ENCODE results near the gene ANKRD37. TPM values are rescaled to one million over a fixed set of nuclear protein-coding genes. Genes with fewer than 3 reads are reported as not detected.

Gene ANKRD37, protein sequence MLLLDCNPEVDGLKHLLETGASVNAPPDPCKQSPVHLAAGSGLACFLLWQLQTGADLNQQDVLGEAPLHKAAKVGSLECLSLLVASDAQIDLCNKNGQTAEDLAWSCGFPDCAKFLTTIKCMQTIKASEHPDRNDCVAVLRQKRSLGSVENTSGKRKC
- total RNA-seq = 10 to 100 TPM; 11.6 to 14.4 (median 12.4) TPM
- 24.8 TPM for polyA plus RNA-seq
- long read RNA-seq, donor 1, transcript ANKRD37-201 (5 exons, 1,141 nt) = major isoform, 12 of 20 reads
- long read RNA-seq, donor 1, partial matches to known transcripts = 2 of 20 reads
- long read RNA-seq, donor 1, other reads (novel, unspliced or antisense) = 6 of 20 reads
- long read RNA-seq, donor 2, partial matches to known transcripts = 1 of 9 reads
- long read RNA-seq, donor 2, other reads (novel, unspliced or antisense) = 4 of 9 reads
- long read RNA-seq, donor 3, partial matches to known transcripts = 4 of 25 reads
- long read RNA-seq, donor 3, other reads (novel, unspliced or antisense) = 17 of 25 reads
- long read RNA-seq, donor 4, partial matches to known transcripts = 1 of 10 reads
- long read RNA-seq, donor 4, other reads (novel, unspliced or antisense) = 6 of 10 reads

DNA sequence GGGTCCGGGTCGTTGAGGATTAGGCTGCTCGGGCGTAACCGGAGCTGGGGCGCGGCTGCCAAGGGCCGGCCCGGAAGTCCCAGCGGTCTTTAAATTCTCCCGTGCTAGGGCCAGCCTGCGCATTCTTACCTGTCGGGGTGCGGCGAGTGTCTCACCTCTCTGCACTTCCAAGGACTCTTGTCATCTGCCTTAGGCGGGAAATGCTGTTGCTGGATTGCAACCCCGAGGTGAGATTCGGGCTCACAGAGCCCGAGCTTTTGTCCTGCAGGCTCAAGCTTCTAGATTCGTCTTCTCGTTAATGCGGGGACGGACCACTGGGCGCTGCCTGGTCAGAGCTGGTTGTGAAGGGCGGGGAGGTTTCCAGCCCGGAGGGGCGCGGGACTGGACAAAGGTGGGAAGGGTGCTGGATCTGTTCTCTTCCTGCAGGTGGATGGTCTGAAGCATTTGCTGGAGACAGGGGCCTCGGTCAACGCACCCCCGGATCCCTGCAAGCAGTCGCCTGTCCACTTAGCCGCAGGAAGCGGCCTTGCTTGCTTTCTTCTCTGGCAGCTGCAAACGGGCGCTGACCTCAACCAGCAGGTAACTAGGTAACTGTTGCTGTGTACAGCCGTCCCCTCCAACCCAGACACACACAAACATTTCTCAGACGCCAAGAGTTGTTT lies at the start of gene ANKRD37:
Gene ANKRD37, plus strand, starts transcription at position 118 of the 662 bp plus-strand sequence. Its CDS starts 83 bp downstream, at position 201.
- Histone ChIP-seq H3K4me1 (ENCODE audit: control insufficient read depth, insufficient read depth, low read length) (no peaks in the 10 kb centered on the region), H3K27me3 (ENCODE audit: control insufficient read depth, insufficient read depth) (no peaks in the 10 kb centered on the region), H3K9me3 (ENCODE audit: control insufficient read depth, low read length) (no peaks in the 10 kb centered on the region), H3K4me3 (ENCODE audit: low read length) (peak within 1 kb of the TSS; percentile 63), H3K27ac (ENCODE audit: low read length) (peak within 1 kb of the TSS; percentile 96)
- 6% methylated on average over 38 of the region's 38 CpGs for WGBS
- intact Hi-C loops (cut with DNase I) = loop anchor here in 2 of 4 donors (10.0 kb wide), 1 partner anchor 182 kb away; no protein-coding TSS in a partner anchor
- peak; percentile 7 to 8 for ATAC-seq
- peak; percentile 47 to 78 (median 76) for DNase-seq

DNA sequence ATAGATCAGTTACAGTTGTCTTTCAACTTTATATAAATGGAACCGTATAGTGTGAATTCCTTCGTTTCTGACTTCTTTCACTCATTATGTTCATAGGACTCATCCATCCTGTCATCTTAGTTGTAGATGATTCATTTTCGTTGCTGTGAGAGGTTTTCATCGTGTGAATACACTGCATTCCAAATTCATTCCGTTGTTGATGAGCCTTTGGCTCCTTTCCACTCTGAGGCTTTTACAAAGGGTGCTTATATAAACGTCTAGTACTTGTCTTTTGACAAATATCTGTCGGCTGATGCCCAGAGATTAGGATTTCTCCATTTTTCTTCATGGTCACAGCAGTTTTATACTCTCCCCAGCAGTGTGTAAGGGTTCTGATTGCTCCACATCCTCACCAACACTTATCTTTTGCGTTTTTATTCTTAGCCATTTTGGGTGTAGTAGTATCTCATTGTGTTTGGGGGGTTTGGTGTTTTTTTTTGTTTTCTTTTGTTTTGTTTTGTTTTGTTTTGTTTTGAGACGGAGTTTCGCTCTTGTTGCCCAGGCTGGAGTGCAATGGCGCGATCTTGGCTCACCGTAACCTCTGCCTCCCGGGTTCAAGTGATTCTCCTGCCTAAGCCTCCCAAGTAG lies 49.6 kb upstream of the ANKRD37 start:
- intact Hi-C loops (cut with DNase I) = no loop called here

GRCh38 chr4:185351691-185352090 lies 45.0 kb upstream of the ANKRD37 start:
- Histone ChIP-seq H3K4me1 (ENCODE audit: control insufficient read depth, insufficient read depth, low read length) (no peaks in the 10 kb centered on the region), H3K4me3 (ENCODE audit: low read length) (no peak overlapping the region), H3K9me3 (ENCODE audit: control insufficient read depth, low read length) (no peaks in the 10 kb centered on the region), H3K27me3 (ENCODE audit: control insufficient read depth, insufficient read depth) (no peaks in the 10 kb centered on the region), H3K27ac (ENCODE audit: low read length) (no peak overlapping the region)
- DNase-seq = no peak
- WGBS = 94% methylated on average over 13 of the region's 13 CpGs
- intact Hi-C loops (cut with DNase I) = no loop called here
- no peak for ATAC-seq

More for the DNA sequence above, 49.6 kb upstream of the ANKRD37 start:
- peaks cover 2% of the 10 kb centered on the region for H3K4me1 ChIP-seq (ENCODE audit: control insufficient read depth, insufficient read depth, low read length)
- H3K27me3 ChIP-seq (ENCODE audit: control insufficient read depth, insufficient read depth) = no peaks in the 10 kb centered on the region
- ATAC-seq (no peak), DNase-seq (no peak)
- H3K4me3 ChIP-seq (ENCODE audit: low read length) = no peak overlapping the region
- H3K9me3 ChIP-seq (ENCODE audit: control insufficient read depth, low read length) = no peaks in the 10 kb centered on the region
- 84% methylated on average over 14 of the region's 14 CpGs for WGBS
- no peak overlapping the region for H3K27ac ChIP-seq (ENCODE audit: low read length)

- 90% methylated on average over 7 of the region's 7 CpGs for WGBS
- DNase-seq (no peak), ATAC-seq (no peak)
- Histone ChIP-seq H3K27me3 (ENCODE audit: control insufficient read depth, insufficient read depth) (no peaks in the 10 kb centered on the region), H3K4me1 (ENCODE audit: control insufficient read depth, insufficient read depth, low read length) (no peaks in the 10 kb centered on the region), H3K4me3 (ENCODE audit: low read length) (no peak overlapping the region), H3K9me3 (ENCODE audit: control insufficient read depth, low read length) (no peaks in the 10 kb centered on the region), H3K27ac (ENCODE audit: low read length) (no peak overlapping the region)
- intact Hi-C loops (cut with DNase I) = no loop called here
These were observed 44.4 kb upstream of the ANKRD37 start for GRCh38 chr4:185352202-185352601.

- H3K4me1 ChIP-seq (ENCODE audit: control insufficient read depth, insufficient read depth, low read length) = no peaks in the 10 kb centered on the region
- no peaks in the 10 kb centered on the region for H3K27me3 ChIP-seq (ENCODE audit: control insufficient read depth, insufficient read depth)
- no peak overlapping the region for H3K27ac ChIP-seq (ENCODE audit: low read length)
- intact Hi-C loops (cut with DNase I) = no loop called here
- H3K9me3 ChIP-seq (ENCODE audit: control insufficient read depth, low read length) = no peaks in the 10 kb centered on the region
- WGBS = 99% methylated on average over 2 of the region's 2 CpGs
- no peak for DNase-seq
- H3K4me3 ChIP-seq (ENCODE audit: low read length) = no peak overlapping the region
- no peak for ATAC-seq
These were observed 43.9 kb upstream of the ANKRD37 start for GRCh38 chr4:185352741-185353140.

- ATAC-seq (no peak), DNase-seq (no peak)
- Histone ChIP-seq H3K27ac (ENCODE audit: low read length) (no peak overlapping the region), H3K4me1 (ENCODE audit: control insufficient read depth, insufficient read depth, low read length) (no peaks in the 10 kb centered on the region), H3K27me3 (ENCODE audit: control insufficient read depth, insufficient read depth) (no peaks in the 10 kb centered on the region), H3K9me3 (ENCODE audit: control insufficient read depth, low read length) (no peaks in the 10 kb centered on the region), H3K4me3 (ENCODE audit: low read length) (no peak overlapping the region)
- 92% methylated on average over 5 of the region's 5 CpGs for WGBS
- intact Hi-C loops (cut with DNase I) = no loop called here
These were observed 39.4 kb upstream of the ANKRD37 start for GRCh38 chr4:185357211-185357610.

- intact Hi-C loops (cut with DNase I) = no loop called here
- DNase-seq (no peak), ATAC-seq (no peak)
- H3K27ac ChIP-seq (ENCODE audit: low read length) = no peak overlapping the region
- H3K4me3 ChIP-seq (ENCODE audit: low read length) = no peak overlapping the region
- H3K4me1 ChIP-seq (ENCODE audit: control insufficient read depth, insufficient read depth, low read length) = no peaks in the 10 kb centered on the region
- H3K9me3 ChIP-seq (ENCODE audit: control insufficient read depth, low read length) = no peaks in the 10 kb centered on the region
- no peaks in the 10 kb centered on the region for H3K27me3 ChIP-seq (ENCODE audit: control insufficient read depth, insufficient read depth)
- 69% methylated on average over 7 of the region's 7 CpGs for WGBS
These were observed 38.8 kb upstream of the ANKRD37 start for GRCh38 chr4:185357733-185358440.

DNA sequence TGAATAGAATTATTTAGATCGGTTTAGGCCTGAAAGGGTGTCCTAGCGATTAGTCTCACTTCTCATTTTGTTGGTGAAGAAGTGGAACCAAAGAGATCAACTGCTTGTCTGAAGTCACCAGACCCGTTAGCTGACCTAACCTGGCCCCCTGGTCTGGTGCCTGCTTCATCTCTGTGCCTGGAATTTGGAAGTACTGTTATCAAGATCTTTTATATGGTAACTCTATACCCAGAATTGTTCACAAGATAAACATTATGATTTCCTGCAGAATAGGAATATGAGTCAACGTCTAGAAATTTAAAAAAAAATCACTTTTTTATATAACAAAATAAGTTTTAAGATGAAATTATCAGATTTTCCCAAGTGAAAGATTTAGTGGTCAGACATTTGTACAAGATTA lies 38.1 kb upstream of the ANKRD37 start:
- Histone ChIP-seq H3K27ac (ENCODE audit: low read length) (no peak overlapping the region), H3K4me1 (ENCODE audit: control insufficient read depth, insufficient read depth, low read length) (no peaks in the 10 kb centered on the region), H3K9me3 (ENCODE audit: control insufficient read depth, low read length) (no peaks in the 10 kb centered on the region), H3K27me3 (ENCODE audit: control insufficient read depth, insufficient read depth) (no peaks in the 10 kb centered on the region), H3K4me3 (ENCODE audit: low read length) (no peak overlapping the region)
- intact Hi-C loops (cut with DNase I) = no loop called here
- ATAC-seq (no peak), DNase-seq (no peak)
- WGBS = 80% methylated on average over 4 of the region's 4 CpGs

DNA sequence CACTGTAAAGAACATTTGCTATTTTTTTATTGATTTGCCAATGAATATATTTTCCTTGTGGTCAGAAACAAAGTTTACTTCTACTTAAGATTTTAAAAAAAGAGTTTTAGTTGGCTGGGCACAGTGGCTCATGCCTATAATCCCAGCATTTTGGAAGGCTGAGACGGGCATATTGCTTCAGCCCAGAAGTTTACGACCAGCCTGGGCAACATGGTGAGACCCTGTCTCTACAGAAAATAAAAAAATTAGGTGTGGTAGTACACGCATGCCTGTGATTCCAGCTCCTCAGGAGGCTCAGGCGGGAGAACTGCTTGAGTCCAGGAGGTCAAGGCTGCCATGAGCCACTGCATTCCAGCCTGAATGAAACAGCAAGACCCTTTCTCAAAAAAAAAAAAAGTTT lies 37.7 kb upstream of the ANKRD37 start:
- H3K27ac ChIP-seq (ENCODE audit: low read length) = no peak overlapping the region
- no peaks in the 10 kb centered on the region for H3K9me3 ChIP-seq (ENCODE audit: control insufficient read depth, low read length)
- 92% methylated on average over 4 of the region's 4 CpGs for WGBS

GRCh38 chr4:185359767-185360446 lies 36.7 kb upstream of the ANKRD37 start:
- H3K4me3 ChIP-seq (ENCODE audit: low read length) = no peak overlapping the region
- H3K4me1 ChIP-seq (ENCODE audit: control insufficient read depth, insufficient read depth, low read length) = no peaks in the 10 kb centered on the region
- no peaks in the 10 kb centered on the region for H3K9me3 ChIP-seq (ENCODE audit: control insufficient read depth, low read length)
- DNase-seq (no peak), ATAC-seq (no peak)
- H3K27ac ChIP-seq (ENCODE audit: low read length) = no peak overlapping the region
- H3K27me3 ChIP-seq (ENCODE audit: control insufficient read depth, insufficient read depth) = no peaks in the 10 kb centered on the region
- 99% methylated on average over 8 of the region's 8 CpGs for WGBS
- intact Hi-C loops (cut with DNase I) = no loop called here

More for the DNA sequence above, 37.7 kb upstream of the ANKRD37 start:
- Histone ChIP-seq H3K27me3 (ENCODE audit: control insufficient read depth, insufficient read depth) (no peaks in the 10 kb centered on the region), H3K4me3 (ENCODE audit: low read length) (no peak overlapping the region), H3K4me1 (ENCODE audit: control insufficient read depth, insufficient read depth, low read length) (no peaks in the 10 kb centered on the region)
- DNase-seq (no peak), ATAC-seq (no peak)
- intact Hi-C loops (cut with DNase I) = no loop called here

Measured in right cardiac atrium (tissue), 5 donors.